ENCODE measurements around the gene ABHD1.

- TF ChIP-seq CTCF (conservative IDR thresholded peaks at IDR 0.05) (no peak), ZFX (IDR thresholded peaks at IDR 0.05) (no peak)
Observed at GRCh38 chr2:27126252-27126710, 2.7 kb downstream of the ABHD1 start.
